UCSD-AML1 (cell line): Measurements from ENCODE around the gene PLCD3.

ENCODE experiments used
- DNase-seq: peaks from one replicate; lab custom pipeline; 2025; ENCODE audit not compliant: unreplicated experiment; lab: John Stamatoyannopoulos, UW

The PLCD3 gene

GRCh38 chr17:45132320-45132571 lies at the start of gene PLCD3:
TSS of gene PLCD3 (minus strand) at chr17:45132515. CDS start at chr17:45132410, 105 bp downstream.
- DNase-seq, result no peak

- no peak for DNase-seq
Measured at GRCh38 chr17:45177563-45177962, 45.2 kb upstream of the PLCD3 start.

GRCh38 chr17:45175759-45176115 lies 43.4 kb upstream of the PLCD3 start:
- no peak for DNase-seq

- peak; percentile 83 for DNase-seq
Measured at GRCh38 chr17:45172541-45173286, 40.4 kb upstream of the PLCD3 start.

GRCh38 chr17:45172232-45172540 lies 39.9 kb upstream of the PLCD3 start:
- DNase-seq, result no peak

GRCh38 chr17:45171338-45172231 lies 39.3 kb upstream of the PLCD3 start:
- DNase-seq, result peak; percentile 57

GRCh38 chr17:45170931-45171337 lies 38.6 kb upstream of the PLCD3 start:
- peak; percentile 57 for DNase-seq

- no peak for DNase-seq
Measured at GRCh38 chr17:45170280-45170930, 38.1 kb upstream of the PLCD3 start.

GRCh38 chr17:45168991-45169752 lies 36.9 kb upstream of the PLCD3 start:
- DNase-seq, result no peak

GRCh38 chr17:45164734-45165269 lies 32.5 kb upstream of the PLCD3 start:
- no peak for DNase-seq

GRCh38 chr17:45162025-45162687 lies 29.8 kb upstream of the PLCD3 start:
- DNase-seq, result no peak

GRCh38 chr17:45161288-45162024 lies 29.1 kb upstream of the PLCD3 start, which contains the start of gene HEXIM2:
TSS of gene HEXIM2 (plus strand) at chr17:45161875. CDS start at chr17:45162794, 919 bp downstream.
- DNase-seq, result peak; percentile 99

GRCh38 chr17:45160447-45161287 lies 28.4 kb upstream of the PLCD3 start:
- DNase-seq, result peak; percentile 74

- DNase-seq, result no peak
Measured at GRCh38 chr17:45156242-45156641, 23.9 kb upstream of the PLCD3 start.

- no peak for DNase-seq
Measured at GRCh38 chr17:45155483-45155882, 23.2 kb upstream of the PLCD3 start.

GRCh38 chr17:45155029-45155428 lies 22.7 kb upstream of the PLCD3 start:
- no peak for DNase-seq

- DNase-seq, result no peak
Measured at GRCh38 chr17:45150911-45151809, 18.8 kb upstream of the PLCD3 start.
